Fibroblast of mammary gland (primary cell): ENCODE results near the gene RAVER2.

ENCODE experiments used
- DNase-seq: peaks from one replicate; pipeline ENCODE4 v3.0.0-alpha.2; 2010; ENCODE audit warnings: low read depth
- H3K4me3 ChIP-seq: 2 replicates; pipeline ENCODE4 v1.5.1; 2011; ENCODE audit warnings: low read depth, mild to moderate bottlenecking, low read length, moderate library complexity; ENCODE audit not compliant: control insufficient read depth
- TF ChIP-seq, protein P1 (sequence below): conservative IDR thresholded peaks from 2 replicates; pipeline ENCODE4 v1.5.1; 2011; ENCODE audit warnings: low read depth, low read length, inconsistent platforms; ENCODE audit not compliant: control insufficient read depth, insufficient read depth

Gene RAVER2

DNA sequence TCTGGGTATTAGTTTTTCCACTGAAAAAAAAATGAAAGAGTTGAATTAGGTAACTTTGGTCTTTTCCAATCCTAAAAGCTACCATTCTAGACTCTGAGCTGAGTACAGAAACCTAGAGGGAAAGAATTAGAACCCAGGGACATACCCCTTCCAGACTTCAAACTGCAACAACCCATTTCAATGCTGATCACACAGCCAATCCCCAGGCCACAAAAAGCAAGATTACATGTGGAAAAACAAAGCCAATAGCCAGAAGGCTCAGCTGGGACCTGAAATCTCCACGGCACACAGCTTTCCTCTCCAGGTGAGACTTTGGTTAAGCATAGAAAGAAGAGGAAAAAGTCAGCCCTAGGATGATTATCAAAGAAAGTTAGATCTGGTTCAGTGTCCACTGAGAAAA is 132.7 kb downstream of the RAVER2 start:
- H3K4me3 ChIP-seq: no peak overlapping the region
- no peak for DNase-seq
- TF ChIP-seq, protein P1, sequence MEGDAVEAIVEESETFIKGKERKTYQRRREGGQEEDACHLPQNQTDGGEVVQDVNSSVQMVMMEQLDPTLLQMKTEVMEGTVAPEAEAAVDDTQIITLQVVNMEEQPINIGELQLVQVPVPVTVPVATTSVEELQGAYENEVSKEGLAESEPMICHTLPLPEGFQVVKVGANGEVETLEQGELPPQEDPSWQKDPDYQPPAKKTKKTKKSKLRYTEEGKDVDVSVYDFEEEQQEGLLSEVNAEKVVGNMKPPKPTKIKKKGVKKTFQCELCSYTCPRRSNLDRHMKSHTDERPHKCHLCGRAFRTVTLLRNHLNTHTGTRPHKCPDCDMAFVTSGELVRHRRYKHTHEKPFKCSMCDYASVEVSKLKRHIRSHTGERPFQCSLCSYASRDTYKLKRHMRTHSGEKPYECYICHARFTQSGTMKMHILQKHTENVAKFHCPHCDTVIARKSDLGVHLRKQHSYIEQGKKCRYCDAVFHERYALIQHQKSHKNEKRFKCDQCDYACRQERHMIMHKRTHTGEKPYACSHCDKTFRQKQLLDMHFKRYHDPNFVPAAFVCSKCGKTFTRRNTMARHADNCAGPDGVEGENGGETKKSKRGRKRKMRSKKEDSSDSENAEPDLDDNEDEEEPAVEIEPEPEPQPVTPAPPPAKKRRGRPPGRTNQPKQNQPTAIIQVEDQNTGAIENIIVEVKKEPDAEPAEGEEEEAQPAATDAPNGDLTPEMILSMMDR: no peak

DNA sequence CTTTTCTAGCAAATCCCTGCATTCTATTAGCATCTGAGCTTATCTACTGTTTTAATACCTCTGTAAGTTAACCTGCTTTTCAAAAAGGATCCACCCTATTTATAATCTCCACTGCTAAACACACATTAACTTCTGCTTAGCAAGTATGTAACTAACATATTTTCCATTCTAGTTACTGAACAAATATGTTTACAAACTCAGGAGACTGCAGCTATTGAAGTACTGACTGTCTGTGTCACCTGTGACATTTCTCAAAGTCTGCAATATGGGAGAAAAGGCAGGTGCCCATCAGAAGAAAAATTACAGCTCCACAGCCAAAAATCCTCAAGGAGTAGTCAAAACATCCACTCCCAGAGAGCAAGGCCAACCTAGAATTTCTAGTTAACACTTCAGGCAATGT is 133.2 kb downstream of the RAVER2 start:
- no peak for DNase-seq
- no peak overlapping the region for H3K4me3 ChIP-seq
- TF ChIP-seq, protein P1: no peak

DNA sequence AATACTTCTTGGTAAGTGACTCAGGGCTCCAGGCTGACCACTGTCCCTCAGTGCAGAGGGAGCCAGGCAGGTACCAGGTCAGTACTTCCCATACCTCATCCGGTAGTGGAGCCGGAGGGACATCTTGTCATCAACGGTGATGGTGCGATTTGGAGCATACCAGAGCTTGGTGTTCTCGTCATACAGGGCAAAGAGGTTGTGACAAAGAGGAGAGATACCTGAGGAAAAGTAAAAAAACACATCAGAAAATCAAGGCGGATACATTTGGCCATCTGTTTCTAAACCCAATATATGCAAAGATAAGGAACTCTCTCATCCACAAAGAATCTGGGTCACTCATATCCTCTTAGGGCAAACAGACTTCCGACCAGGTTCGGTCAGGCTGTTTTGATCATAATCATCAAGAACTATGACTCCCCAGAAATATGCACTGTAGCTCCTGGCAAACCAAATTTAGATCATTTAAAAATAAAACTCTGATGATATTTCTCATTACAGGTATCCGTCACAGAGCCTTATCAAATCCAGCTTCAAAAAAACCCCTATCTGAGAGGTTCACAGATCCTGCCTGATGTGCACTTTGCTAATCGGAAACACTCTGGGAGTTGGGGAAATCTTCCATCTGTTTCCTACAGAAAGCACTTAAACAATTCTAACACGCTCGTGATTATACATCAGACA is 134.2 kb downstream of the RAVER2 start:
- TF ChIP-seq, protein P1: no peak
- H3K4me3 ChIP-seq: no peak overlapping the region
- DNase-seq: no peak

DNA sequence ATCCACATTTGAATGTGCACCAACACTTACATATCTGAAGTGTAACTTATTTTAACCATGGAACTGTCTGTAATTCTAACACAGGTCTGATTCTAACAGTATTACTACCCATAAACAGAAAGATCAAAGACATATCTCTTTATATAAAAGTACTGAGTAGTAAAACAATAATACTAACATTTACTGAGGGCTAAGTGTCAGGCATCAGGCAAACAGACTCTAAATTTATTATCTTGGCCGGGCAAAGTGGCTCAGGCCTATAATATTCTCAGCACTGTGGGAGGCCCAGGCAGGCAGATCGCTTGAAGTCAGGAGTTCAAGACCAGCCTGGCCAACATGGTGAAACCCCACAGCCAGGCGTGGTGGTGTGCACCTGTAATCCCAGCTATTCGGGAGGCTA is 135.6 kb downstream of the RAVER2 start:
- DNase-seq: no peak
- TF ChIP-seq, protein P1: no peak

DNA sequence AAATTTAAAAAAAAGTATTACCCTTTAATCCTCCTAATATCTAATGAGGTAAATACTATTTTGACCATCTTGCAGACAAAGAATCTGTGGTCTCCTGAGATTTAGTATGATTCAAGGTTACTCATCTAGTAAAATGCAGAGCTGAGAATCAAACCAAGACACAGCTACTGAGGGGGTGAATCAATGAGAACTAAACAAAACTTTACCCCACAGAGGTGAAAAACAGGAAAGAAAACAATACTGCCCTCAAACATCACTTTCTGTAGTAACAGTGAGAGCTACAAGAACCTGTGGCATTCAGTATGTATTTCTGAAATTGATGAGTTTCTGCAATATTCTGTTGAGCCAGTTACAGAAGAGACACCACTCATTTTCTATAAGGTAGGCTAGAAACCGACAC is 136.4 kb downstream of the RAVER2 start:
- TF ChIP-seq, protein P1: no peak
- DNase-seq: peak; percentile 91
- no peak overlapping the region for H3K4me3 ChIP-seq

More for the DNA sequence above, 135.6 kb downstream of the RAVER2 start:
- no peak overlapping the region for H3K4me3 ChIP-seq
